A549 (cell line): ENCODE data around the gene ANK3. TPM values are rescaled to one million over a fixed set of nuclear protein-coding genes. Genes with fewer than 3 reads are reported as not detected.

Source experiments
- ATAC-seq, 2 experiments: fragments of 200-7000 bp in 1 of 2; fragments of >200 bp in 1 of 2; cut with Nextera tagmentation in 1 of 2; cut with Tn5 transposase in 1 of 2; 3 replicates each; pipeline versions ENCODE4 v1.8.0 to v1.9.1; 2018 to 2020; ENCODE audit warnings: mild to moderate bottlenecking in 1 of 2, moderate library complexity in 1 of 2
- CTCF ChIA-PET: fragments of 300-600 bp; sonication (Branson Sonifier 250); formaldehyde crosslinking; extraction: SDS; loops from one replicate; lab custom pipeline; 2021; ENCODE audit warnings: antibody characterized with exemption, inconsistent platforms; lab: Yijun Ruan, JAX
- POLR2A ChIA-PET: fragments of 350-600 bp; formaldehyde crosslinking; extraction: SDS; loops from one replicate; lab custom pipeline; 2021; ENCODE audit warnings: antibody characterized with exemption, inconsistent platforms; lab: Yijun Ruan, JAX
- DNase-seq, 2 experiments: peaks; one replicate each; pipeline versions ENCODE4 v3.0.0 to v3.0.0-alpha.2; 2011 to 2016; ENCODE audit warnings: low read depth in 1 of 2, low spot score in 1 of 2
- FAIRE-seq: peaks from 2 replicates; lab custom pipeline; 2011; peaks lifted over from hg19 to GRCh38; lab: Jason Lieb, UNC
- H3K27ac ChIP-seq, 2 experiments: fragments of >200 bp; sonication (Bioruptor Twin); formaldehyde crosslinking; 3 replicates each; pipeline ENCODE4 v1.5.1; 2016 to 2017
- H3K4me1 ChIP-seq: fragments of >200 bp; sonication (Bioruptor Twin); formaldehyde crosslinking; 3 replicates; pipeline ENCODE4 v1.6.1; 2016
- H3K4me2 ChIP-seq: fragments of >200 bp; sonication (Bioruptor Twin); formaldehyde crosslinking; 3 replicates; pipeline ENCODE4 v1.6.1; 2016
- H3K4me3 ChIP-seq: fragments of >200 bp; sonication (Bioruptor Twin); formaldehyde crosslinking; 3 replicates; pipeline ENCODE4 v1.5.1; 2016
- H3K9me3 ChIP-seq: fragments of >200 bp; sonication (Bioruptor Twin); formaldehyde crosslinking; 3 replicates; pipeline ENCODE4 v1.6.1; 2016
- ATOH8 ChIP-seq: fragments of 250-450 bp; sonication (Bioruptor Pico); IDR thresholded peaks from 2 replicates; pipeline ENCODE4 v1.5.0; 2020; ENCODE audit warnings: low read depth, mild to moderate bottlenecking, moderate library complexity
- CTCF ChIP-seq: fragments of >200 bp; sonication (Bioruptor Twin); formaldehyde crosslinking; IDR thresholded peaks from 3 replicates; pipeline ENCODE4 v1.5.1; 2016
- EHF ChIP-seq: fragments of 250-450 bp; sonication (Bioruptor Pico); IDR thresholded peaks from 2 replicates; pipeline ENCODE4 v1.5.0; 2020; ENCODE audit warnings: mild to moderate bottlenecking
- ESRRA ChIP-seq: fragments of 150-350 bp; IDR thresholded peaks from 2 replicates; pipeline ENCODE4 v1.6.1; 2014; ENCODE audit warnings: mild to moderate bottlenecking, low read length, borderline replicate concordance
- FOSB ChIP-seq: fragments of 250-450 bp; sonication (Bioruptor Pico); IDR thresholded peaks from 2 replicates; pipeline ENCODE4 v1.5.0; 2020; ENCODE audit warnings: mild to moderate bottlenecking, moderate library complexity
- FOSL2 ChIP-seq, 2 experiments: fragments of 450-650 bp in 1 of 2; fragments of >200 bp in 1 of 2; sonication (Bioruptor Twin) in 1 of 2; formaldehyde crosslinking; IDR thresholded peaks; 2 replicates each; pipeline versions ENCODE4 v1.5.0 to v1.6.1; 2016 to 2020; ENCODE audit warnings: mild to moderate bottlenecking in 1 of 2, moderate library complexity in 1 of 2
- HOXA7 ChIP-seq: fragments of 250-450 bp; sonication (Bioruptor Pico); IDR thresholded peaks from 2 replicates; pipeline ENCODE4 v1.5.0; 2020; ENCODE audit warnings: mild to moderate bottlenecking, moderate library complexity
- HOXB13 ChIP-seq: fragments of 250-450 bp; sonication (Bioruptor Pico); IDR thresholded peaks from 2 replicates; pipeline ENCODE4 v1.5.0; 2020; ENCODE audit warnings: low read depth, mild to moderate bottlenecking, moderate library complexity
- JUNB ChIP-seq: fragments of >200 bp; sonication (Bioruptor Twin); formaldehyde crosslinking; IDR thresholded peaks from 2 replicates; pipeline ENCODE4 v1.6.1; 2016
- KDM1A ChIP-seq: fragments of 200-600 bp; sonication (generic); IDR thresholded peaks from 2 replicates; pipeline ENCODE4 v1.6.1; 2016; ENCODE audit warnings: low read depth, mild to moderate bottlenecking
- PHF8 ChIP-seq: fragments of 200-600 bp; sonication (generic); IDR thresholded peaks from 2 replicates; pipeline ENCODE4 v1.6.1; 2016; ENCODE audit warnings: low read depth, mild to moderate bottlenecking, antibody characterized with exemption, moderate library complexity, borderline replicate concordance
- RAD21 ChIP-seq, 2 experiments: fragments of >200 bp in 1 of 2; sonication (Bioruptor Twin) in 1 of 2; formaldehyde crosslinking in 1 of 2; IDR thresholded peaks in 1 of 2; conservative IDR thresholded peaks in 1 of 2; 2 replicates in 1 of 2; 3 replicates in 1 of 2; pipeline ENCODE4 v1.6.1; 2012 to 2018; ENCODE audit warnings: inconsistent platforms in 1 of 2
- RCOR1 ChIP-seq: fragments of 150-350 bp; IDR thresholded peaks from 2 replicates; pipeline ENCODE4 v1.6.1; 2014; ENCODE audit warnings: antibody characterized with exemption, low read length, low read depth
- REST ChIP-seq: fragments of 200-600 bp; sonication (generic); IDR thresholded peaks from 2 replicates; pipeline ENCODE4 v1.6.1; 2016; ENCODE audit warnings: antibody characterized with exemption, mild to moderate bottlenecking, moderate library complexity
- RNF2 ChIP-seq: fragments of 200-600 bp; sonication (generic); IDR thresholded peaks from 2 replicates; pipeline ENCODE4 v1.6.1; 2016; ENCODE audit warnings: low read depth, mild to moderate bottlenecking, antibody characterized with exemption, moderate library complexity, borderline replicate concordance
- SMC3 ChIP-seq: fragments of >200 bp; sonication (Bioruptor Twin); formaldehyde crosslinking; IDR thresholded peaks from 3 replicates; pipeline ENCODE4 v1.6.1; 2018; ENCODE audit warnings: inconsistent platforms
- SREBF2 ChIP-seq: fragments of 450-650 bp; IDR thresholded peaks from 2 replicates; pipeline ENCODE4 v1.6.1; 2014; ENCODE audit warnings: mild to moderate bottlenecking, moderate library complexity
- TP53 ChIP-seq: fragments of 250-450 bp; sonication (Bioruptor Pico); IDR thresholded peaks from 2 replicates; pipeline ENCODE4 v1.5.0; 2021; ENCODE audit warnings: mild to moderate bottlenecking, moderate library complexity
- ZNF302 ChIP-seq: fragments of 250-450 bp; sonication (Bioruptor Pico); IDR thresholded peaks from 2 replicates; pipeline ENCODE4 v1.9.0; 2021; ENCODE audit warnings: inconsistent platforms, mild to moderate bottlenecking, moderate library complexity
- WGBS: methylation state at CpG from one replicate; pipeline ENCODE4 v1.1.6; 2017; ENCODE audit errors: missing lambda C conversion rate; 5-methylcytosine and 5-hydroxymethylcytosine counted together
- polyA plus RNA-seq, 4 experiments: library from polyadenylated mRNA; depleted of rRNA in 3 of 4; stranded (reverse); fragments of >200 nt; fragmentation: RNase III in 1 of 4; extraction: RNeasy Plus Mini Kit Qiagen cat#74134 plus additional on column Dnase treatment in 1 of 4; gene quantifications; 2 replicates in 3 of 4; 3 replicates in 1 of 4; pipeline ENCODE4 v1.2.3, GENCODE V29; 2011 to 2017

Gene ANK3
- polyA plus RNA-seq, 2 of the 4 experiments (the other 2 are of a cell fraction): 0.56 to 5.4 TPM

GRCh38 chr10:60298408-60299389 is 91.0 kb downstream of the ANK3 start:
- H3K4me3 ChIP-seq: no peak overlapping the region
- H3K27ac ChIP-seq: no peak overlapping the region
- no peaks in the 10 kb centered on the region for H3K4me1 ChIP-seq
- ATAC-seq (no peak), DNase-seq (no peak), FAIRE-seq (no peak)
- ChIA-PET CTCF (interaction anchor here (0.9 kb wide), 1 partner anchor 13 kb away, joined by 3 read pairs; no protein-coding TSS in a partner anchor), POLR2A (no interaction called here)
- H3K9me3 ChIP-seq: no peaks in the 10 kb centered on the region
- TF ChIP-seq ATOH8 (CRISPR knock-in tag) (no peak), FOSL2 (IDR thresholded peaks at IDR 0.05) (no peak), FOSL2 (CRISPR knock-in tag; IDR thresholded peaks at IDR 0.05) (no peak), ZNF302 (CRISPR knock-in tag) (no peak), EHF (CRISPR knock-in tag) (no peak), TP53 (CRISPR knock-in tag) (no peak), KDM1A (no peak), ESRRA (no peak), FOSB (CRISPR knock-in tag) (no peak), RAD21 (conservative IDR thresholded peaks at IDR 0.05 in 1 of 2, IDR thresholded peaks at IDR 0.05 in 1 of 2) (no peak), HOXB13 (CRISPR knock-in tag) (no peak), SMC3 (no peak), REST (no peak), RNF2 (no peak), SREBF2 (no peak), JUNB (no peak), PHF8 (no peak), RCOR1 (no peak), HOXA7 (no peak), CTCF (no peak)
- no peak overlapping the region for H3K4me2 ChIP-seq
- WGBS: 74% methylated on average over 9 of the region's 9 CpGs
